ENCODE measurements around the gene IL32. TPM values are rescaled to one million over a fixed set of nuclear protein-coding genes. Genes with fewer than 3 reads are reported as not detected.

Gene IL32
- total and polyA plus RNA-seq, 9 of the 15 experiments (the other 6 are each of a cell fraction or from before 2014, with no cell fraction given): 0.21 to 2.2 (median 0.37) TPM; not detected in 3

DNA sequence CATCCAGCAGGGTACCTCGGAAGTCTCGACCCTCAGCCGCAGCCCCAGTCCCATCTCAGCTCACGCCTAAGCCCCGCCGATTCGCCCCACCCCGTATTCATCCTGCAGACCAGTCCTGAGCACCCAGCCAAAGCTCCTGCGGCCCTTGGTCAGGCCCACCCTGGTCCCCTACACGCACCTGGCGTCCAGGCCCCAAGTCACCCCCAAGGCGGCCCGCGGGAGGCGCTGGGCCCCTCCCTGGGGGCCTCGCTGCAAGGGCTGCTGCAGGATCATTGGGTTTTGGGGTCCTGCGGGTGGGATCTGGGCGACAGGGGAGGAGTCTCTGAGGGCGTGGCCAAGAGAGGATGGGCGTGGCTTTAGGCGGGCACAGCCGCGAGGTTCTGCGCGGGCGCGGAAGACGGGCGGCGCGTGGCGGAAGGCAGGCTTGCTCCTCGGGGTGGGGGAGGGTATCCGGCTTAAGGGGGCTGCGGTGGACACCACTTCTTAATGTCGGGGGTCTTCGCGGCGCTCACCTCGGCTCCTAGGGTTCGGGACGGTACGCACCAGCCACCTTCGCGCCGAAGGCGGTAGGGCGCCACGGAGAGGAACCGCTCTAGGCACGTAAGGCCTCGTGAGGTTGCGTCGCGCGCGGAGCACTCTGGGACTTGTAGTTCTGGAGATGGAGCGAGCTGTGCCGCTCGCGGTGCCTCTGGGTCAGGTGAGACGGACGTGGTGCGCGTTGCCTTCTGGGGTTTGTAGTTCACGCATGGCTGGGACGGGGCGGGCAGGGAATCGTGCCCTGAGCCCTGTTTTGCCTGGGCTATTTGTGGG is 41.6 kb upstream of the IL32 start, which contains the start of the genes HCFC1R1 and THOC6 (continued):
- TF ChIP-seq ZMIZ1 (IDR thresholded peaks at IDR 0.05; ENCODE audit: low read depth in 2 of 2, low read length in 2 of 2) (peak in 1 of 2 experiments; percentile 56; a peak in 1 of 4 replicates), CXXC5 (CRISPR knock-in tag; IDR thresholded peaks at IDR 0.05) (peak; percentile 100), CGGBP1 (CRISPR knock-in tag; IDR thresholded peaks at IDR 0.05) (no peak), JUND (IDR thresholded peaks at IDR 0.05; ENCODE audit: borderline replicate concordance, low read depth, low read length) (peak; percentile 73), JUND (tag; IDR thresholded peaks at IDR 0.05; ENCODE audit: borderline replicate concordance, low read depth, low read length) (no peak; the same call in 2 of the 3 replicates), NEUROD1 (IDR thresholded peaks at IDR 0.05; ENCODE audit: borderline replicate concordance, low read depth, low read length, partially characterized antibody) (peak; percentile 47), RNF2 (IDR thresholded peaks at IDR 0.05) (peak; percentile 76; the same call in 1 of the 2 replicates), FOXJ2 (tag; IDR thresholded peaks at IDR 0.05) (no peak), POLR2AphosphoS5 (IDR thresholded peaks at IDR 0.05; ENCODE audit: control insufficient read depth, insufficient read depth, low read depth, low read length) (peak; percentile 85), IRF2 (CRISPR knock-in tag; IDR thresholded peaks at IDR 0.05) (no peak), TAF7 (tag; IDR thresholded peaks at IDR 0.05) (0 out of 2 replicates have a peak, but pooled peaks have one; percentile 16), DPF2 (IDR thresholded peaks at IDR 0.05) (no peak), BRD9 (IDR thresholded peaks at IDR 0.05; ENCODE audit: low read depth, partially characterized antibody) (no peak), NONO (IDR thresholded peaks at IDR 0.05; ENCODE audit: low read depth in 2 of 2, low read length in 1 of 2) (peak in 1 of 2 experiments; percentile 85; a peak in 2 of 4 replicates), DLX4 (CRISPR knock-in tag; IDR thresholded peaks at IDR 0.05) (no peak), TBP (optimal IDR thresholded peaks at IDR 0.05; ENCODE audit: low read depth, low read length) (peak; percentile 67), BMI1 (IDR thresholded peaks at IDR 0.05; ENCODE audit: low read length) (no peak), SMAD3 (CRISPR knock-in tag; conservative IDR thresholded peaks at IDR 0.05) (0 out of 2 replicates have a peak, but pooled peaks have one; percentile 14), HNRNPL (IDR thresholded peaks at IDR 0.05; ENCODE audit: low read depth, low read length) (0 out of 2 replicates have a peak, but pooled peaks have one; percentile 45), GTF2F1 (IDR thresholded peaks at IDR 0.05; ENCODE audit: low read depth, low read length) (peak; percentile 51; the same call in 1 of the 2 replicates), HDAC8 (tag; IDR thresholded peaks at IDR 0.05) (peak; percentile 35; the same call in 1 of the 2 replicates), BCL6 (CRISPR knock-in tag; IDR thresholded peaks at IDR 0.05) (no peak)
- TF ChIP-seq, protein P1, sequence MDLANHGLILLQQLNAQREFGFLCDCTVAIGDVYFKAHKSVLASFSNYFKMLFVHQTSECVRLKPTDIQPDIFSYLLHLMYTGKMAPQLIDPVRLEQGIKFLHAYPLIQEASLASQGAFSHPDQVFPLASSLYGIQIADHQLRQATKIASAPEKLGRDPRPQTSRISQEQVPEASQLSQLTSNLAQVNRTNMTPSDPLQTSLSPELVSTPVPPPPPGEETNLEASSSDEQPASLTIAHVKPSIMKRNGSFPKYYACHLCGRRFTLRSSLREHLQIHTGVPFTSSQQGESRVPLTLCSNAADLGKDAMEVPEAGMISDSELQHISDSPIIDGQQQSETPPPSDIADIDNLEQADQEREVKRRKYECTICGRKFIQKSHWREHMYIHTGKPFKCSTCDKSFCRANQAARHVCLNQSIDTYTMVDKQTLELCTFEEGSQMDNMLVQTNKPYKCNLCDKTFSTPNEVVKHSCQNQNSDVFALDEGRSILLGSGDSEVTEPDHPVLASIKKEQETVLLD (IDR thresholded peaks at IDR 0.05): peak; percentile 95
